Heart left ventricle (tissue), 16 donors: ENCODE data around the gene ZC3H18. TPM values are rescaled to one million over a fixed set of nuclear protein-coding genes. Genes with fewer than 3 reads are reported as not detected.

Source experiments
- ATAC-seq, 4 donors: fragments of 200-7000 bp; cut with Tn5 transposase; one replicate each; pipeline ENCODE4 v1.9.1; 2020 to 2022; ENCODE audit warnings: moderate library complexity in 4 of 4, mild to moderate bottlenecking in 3 of 4, moderate number of reproducible peaks in 1 of 4
- DNase-seq, 5 donors: peaks; one replicate each; pipeline ENCODE4 v3.0.0-alpha.2; 2020
- H3K27ac ChIP-seq, 12 donors: fragments of 200-600 bp; sonication (generic) in 4 of 12; one replicate each; pipeline versions ENCODE4 v1.5.0 to v1.8.0; 2016 to 2022; ENCODE audit warnings: mild to moderate bottlenecking in 2 of 12
- H3K27me3 ChIP-seq, 9 donors: fragments of 200-600 bp; sonication (generic) in 2 of 9; one replicate each; pipeline versions ENCODE4 v1.5.1 to v1.8.0; 2016 to 2022; ENCODE audit warnings: mild to moderate bottlenecking in 3 of 9
- H3K36me3 ChIP-seq, 9 donors: fragments of 200-600 bp; sonication (generic) in 2 of 9; one replicate each; pipeline versions ENCODE4 v1.5.0 to v1.8.0; 2018 to 2022; ENCODE audit warnings: mild to moderate bottlenecking in 2 of 9
- H3K4me1 ChIP-seq, 12 donors: fragments of 200-600 bp; sonication (generic) in 4 of 12; one replicate each; pipeline versions ENCODE4 v1.5.0 to v1.8.0; 2016 to 2022; ENCODE audit warnings: mild to moderate bottlenecking in 3 of 12
- H3K4me3 ChIP-seq, 12 donors: fragments of 200-600 bp; sonication (generic) in 4 of 12; one replicate each; pipeline versions ENCODE4 v1.5.0 to v1.8.0; 2017 to 2022; ENCODE audit warnings: mild to moderate bottlenecking in 9 of 12, moderate library complexity in 4 of 12
- H3K9me3 ChIP-seq, 12 donors: fragments of 200-600 bp; sonication (generic) in 4 of 12; one replicate each; pipeline versions ENCODE4 v1.5.0 to v1.8.0; 2016 to 2022; ENCODE audit warnings: mild to moderate bottlenecking in 1 of 12
- CTCF ChIP-seq, 12 donors: fragments of 200-600 bp; sonication (generic) in 4 of 12; IDR thresholded peaks; one replicate each; pipeline versions ENCODE4 v1.5.0 to v1.8.0; 2018 to 2022; ENCODE audit warnings: antibody characterized with exemption in 12 of 12, mild to moderate bottlenecking in 5 of 12
- POLR2A ChIP-seq, 2 donors: fragments of 450-650 bp; IDR thresholded peaks; one replicate each; pipeline ENCODE4 v1.6.1; 2017; ENCODE audit warnings: antibody characterized with exemption in 2 of 2, mild to moderate bottlenecking in 2 of 2, moderate library complexity in 2 of 2
- WGBS, 4 donors: extraction: QIAGEN DNeasy Blood & Tissue Kit in 2 of 4; methylation state at CpG; one replicate each; pipeline versions ENCODE4 v1.1.5 to v1.1.7; 2013 to 2018; 5-methylcytosine and 5-hydroxymethylcytosine counted together
- intact Hi-C, 10 donors: fragments of 100-400 bp; cut with DNase I; formaldehyde crosslinking; loops; one replicate each; pipeline versions ENCODE4 v1.11.1 to v1.14.2; 2022
- polyA plus RNA-seq, 2 donors: library from polyadenylated mRNA; stranded (reverse); fragments of 200-250 nt; gene quantifications; one replicate each; pipeline ENCODE4 v1.2.3, GENCODE V29; 2013
- total RNA-seq, 9 donors: library from RNA; depleted of rRNA in 2 of 9; stranded (reverse); fragments of >200 nt in 2 of 9; fragmentation: NEBNext Ultra II Directional in 3 of 9; extraction: Animal tissue kit (Norgen Biotek cat#: 25700) in 3 of 9; gene quantifications; one replicate each; pipeline versions ENCODE4 v1.1.0 to v1.2.4, GENCODE V29; 2016 to 2023
- donor health status: ischemic (EF 13 %, LVEDD 7.1; RV severe dilation, severe dysfunction).
- donor health status: healthy with polysubstance abuse.
- donor health status: DM: no; HTN: yes; CAD: no.
- donor health status: DM: no; HTN: no; CAD: no.
- donor health status: ischemic (EF 25% LVEDD 6.9; RV normal size, moderate dysfunction).
- donor health status: ischemic (EF 25% LVEDD 5.7; RV mildly dilated, moderate dysfunction).
- donor health status: healthy.
- donor health status: DM: yes; HTN: yes; CAD: no.
- donor health status: ischemic (EF 35%, LVEDD 5.7; RV mildly dilated, moderate dysfunction).
- donor health status: nonischemic (EF 11% LVEDD 7.7; RV severe dilation, severe dysfunction).
- donor health status: DM: yes; HTN: yes; CAD: no.
- donor health status: PGD.
- donor health status: ischemic (EF 29% LVEDD 5.4; RV normal size, mild dysfunction).
- donor health status: nonischemic (EF 23%, LVEDD 6.1; RV moderate dilation, normal function).

ZC3H18 gene
- total and polyA plus RNA-seq, 11 donors, result 8.4 to 28.4 (median 21.9) TPM

GRCh38 chr16:88553739-88554138 is 16.5 kb upstream of the ZC3H18 start:
- TF ChIP-seq CTCF (IDR thresholded peaks at IDR 0.05) (no peak), POLR2A (IDR thresholded peaks at IDR 0.05) (no peak)
- DNase-seq (no peak), ATAC-seq (no peak)
- intact Hi-C loops, result no loop called here
- 70 to 82% (median 80%) methylated on average over 12 to 16 of the region's 16 CpGs for WGBS, 4 donors
- peaks cover 0 to 17% (median 5%) of the 10 kb centered on the region in 12 donors for H3K4me1 ChIP-seq
- H3K9me3 ChIP-seq, result no peaks in the 10 kb centered on the region
- peaks cover 0 to 40% (median 1%) of the 10 kb centered on the region in 9 donors for H3K27me3 ChIP-seq
- no peaks in the 10 kb centered on the region for H3K36me3 ChIP-seq
- no peak overlapping the region for H3K4me3 ChIP-seq
- no peak overlapping the region for H3K27ac ChIP-seq

GRCh38 chr16:88554711-88555264 is 15.4 kb upstream of the ZC3H18 start:
- Histone ChIP-seq H3K36me3 (no peaks in the 10 kb centered on the region), H3K27ac (no peak overlapping the region), H3K9me3 (no peaks in the 10 kb centered on the region), H3K27me3 (peaks cover 0 to 39% (median 2%) of the 10 kb centered on the region in 9 donors), H3K4me3 (no peak overlapping the region), H3K4me1 (peaks cover 0 to 24% (median 5%) of the 10 kb centered on the region in 12 donors)
- DNase-seq (no peak), ATAC-seq (no peak)
- intact Hi-C loops, result no loop called here
- TF ChIP-seq POLR2A (IDR thresholded peaks at IDR 0.05), result no peak
- TF ChIP-seq CTCF (IDR thresholded peaks at IDR 0.05), result no peak
- WGBS, 4 donors, result 74 to 77% (median 75%) methylated on average over 14 to 15 of the region's 15 CpGs

DNA sequence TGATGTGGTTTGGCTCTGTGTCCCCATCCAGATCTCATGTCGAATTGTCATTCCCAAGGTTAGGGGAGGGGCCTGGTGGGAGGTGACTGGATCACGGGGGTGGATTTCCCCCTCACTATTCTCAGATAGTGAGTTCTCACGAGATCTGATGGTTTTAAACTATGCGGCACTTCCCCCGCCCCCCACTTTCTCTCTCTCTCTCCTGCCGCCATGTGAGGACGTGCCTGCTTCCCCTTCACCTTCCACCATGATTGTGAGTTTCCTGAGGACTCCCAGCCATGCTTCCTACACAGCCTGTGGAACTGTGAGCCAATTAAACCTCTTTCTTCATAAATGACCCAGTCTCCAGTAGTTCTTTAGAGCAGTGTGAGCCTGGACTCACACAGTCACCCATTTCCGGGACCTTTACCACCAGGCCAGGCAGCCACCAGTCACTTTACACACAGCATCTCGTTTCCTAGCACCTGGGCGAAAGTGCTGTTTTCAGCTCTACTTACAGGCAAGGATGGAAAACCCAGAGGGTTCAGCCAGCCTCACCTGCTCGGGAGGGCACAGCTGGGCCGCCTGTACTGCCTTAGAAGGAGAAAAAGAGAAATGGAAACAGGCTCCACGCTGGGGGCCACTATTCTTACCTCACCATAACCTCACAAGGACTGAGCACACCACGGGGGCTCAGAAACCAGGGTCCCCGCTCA is 13.8 kb upstream of the ZC3H18 start:
- TF ChIP-seq POLR2A (IDR thresholded peaks at IDR 0.05) (no peak), CTCF (IDR thresholded peaks at IDR 0.05) (no peak)

More for the DNA sequence above, 13.8 kb upstream of the ZC3H18 start:
- WGBS, 4 donors, result 75 to 80% (median 78%) methylated on average over 14 to 15 of the region's 15 CpGs
- H3K4me1 ChIP-seq, result peaks cover 0 to 10% (median 0%) of the 10 kb centered on the region in 12 donors
- ATAC-seq (no peak), DNase-seq (no peak)
- no peak overlapping the region for H3K27ac ChIP-seq
- no peaks in the 10 kb centered on the region for H3K36me3 ChIP-seq
- intact Hi-C loops, result no loop called here
- no peak overlapping the region for H3K4me3 ChIP-seq
- peaks cover 0 to 48% (median 2%) of the 10 kb centered on the region in 9 donors for H3K27me3 ChIP-seq
- H3K9me3 ChIP-seq, result no peaks in the 10 kb centered on the region
